Measurements from ENCODE around the gene ATP6V1F. TPM values are rescaled to one million over a fixed set of nuclear protein-coding genes. Genes with fewer than 3 reads are reported as not detected.

The ATP6V1F gene
- total and polyA plus RNA-seq, 10 donors = 78.3 to 285 (median 91.5) TPM

DNA sequence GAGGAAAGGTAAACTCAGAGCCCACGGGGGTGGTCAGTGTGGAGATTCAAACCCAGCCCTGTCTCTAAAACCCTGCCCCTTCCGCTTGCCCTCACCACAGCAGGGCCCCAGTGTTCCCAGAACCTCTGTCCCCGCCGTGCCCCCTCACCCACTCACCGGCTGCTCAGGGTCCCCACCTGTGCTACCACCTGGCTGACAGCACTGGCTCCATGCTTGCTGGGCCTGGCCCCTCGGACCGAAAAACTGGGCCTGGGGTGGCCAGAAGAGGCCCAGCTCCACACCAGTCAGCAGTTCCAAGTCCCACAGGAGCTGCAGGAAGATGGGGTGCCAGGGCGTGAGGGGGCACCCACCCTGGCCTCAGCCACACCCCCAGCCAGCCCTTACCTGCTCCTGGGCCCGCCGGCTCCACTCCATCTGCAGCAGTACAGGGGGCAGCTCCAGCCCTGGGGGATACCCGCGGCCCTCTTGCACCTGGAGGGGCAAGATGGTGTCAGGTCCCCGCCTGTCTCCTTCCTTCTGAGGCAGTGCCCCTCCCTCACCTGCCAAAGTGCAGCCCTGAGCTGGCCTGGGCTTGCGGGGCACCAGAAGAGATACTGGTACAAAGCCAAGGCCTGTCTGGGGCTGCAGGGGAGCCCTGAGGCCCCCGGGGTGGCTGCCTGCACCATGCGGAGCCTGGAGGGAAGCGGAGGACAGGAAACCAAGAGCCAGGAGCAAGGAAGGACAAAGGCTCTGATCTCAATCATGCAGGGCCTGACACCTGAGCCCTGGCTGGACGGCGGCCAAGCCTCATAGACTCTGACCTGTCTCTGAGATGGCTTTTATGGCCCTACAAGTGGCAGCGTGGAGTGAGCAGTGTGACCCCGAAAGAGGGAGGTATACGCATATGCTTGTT lies 11.7 kb downstream of the ATP6V1F start:
- Histone ChIP-seq H3K36me3 (no peaks in the 10 kb centered on the region), H3K27ac (no peak overlapping the region), H3K4me3 (no peak overlapping the region), H3K9me3 (no peaks in the 10 kb centered on the region), H3K27me3 (replicated peaks in 1 of 7) (peaks cover 0 to 20% (median 13%) of the 10 kb centered on the region in 7 donors), H3K4me1 (peaks cover 0 to 13% (median 10%) of the 10 kb centered on the region in 6 donors)
- intact Hi-C loops (cut with DNase I; ENCODE audit: low total_unique reads) = no loop called here
- TF ChIP-seq POLR2AphosphoS5 (IDR thresholded peaks at IDR 0.05) = no peak
- no peak for TF ChIP-seq CTCF (IDR thresholded peaks at IDR 0.05 in 8 of 11, conservative IDR thresholded peaks at IDR 0.05 in 3 of 11)
- TF ChIP-seq POLR2A (IDR thresholded peaks at IDR 0.05) = no peak
- WGBS, 5 donors = 82 to 88% (median 84%) methylated on average over 16 to 22 of the region's 22 CpGs
- DNase-seq = peak; percentile 59

GRCh38 chr7:128875523-128875948 lies 12.9 kb downstream of the ATP6V1F start:
- TF ChIP-seq POLR2AphosphoS5 (IDR thresholded peaks at IDR 0.05) (no peak), POLR2A (IDR thresholded peaks at IDR 0.05) (no peak), CTCF (IDR thresholded peaks at IDR 0.05 in 8 of 11, conservative IDR thresholded peaks at IDR 0.05 in 3 of 11) (no peak)
- Histone ChIP-seq H3K9me3 (no peaks in the 10 kb centered on the region), H3K4me1 (peaks cover 0 to 1% (median 0%) of the 10 kb centered on the region in 6 donors), H3K27ac (no peak overlapping the region), H3K4me3 (no peak overlapping the region), H3K36me3 (no peaks in the 10 kb centered on the region), H3K27me3 (replicated peaks in 1 of 7) (peaks cover 0 to 9% (median 2%) of the 10 kb centered on the region in 7 donors)
- 73 to 90% (median 80%) methylated on average over 8 of the region's 8 CpGs for WGBS, 5 donors
- peak; percentile 66 for DNase-seq
- intact Hi-C loops (cut with DNase I; ENCODE audit: low total_unique reads) = no loop called here

DNA sequence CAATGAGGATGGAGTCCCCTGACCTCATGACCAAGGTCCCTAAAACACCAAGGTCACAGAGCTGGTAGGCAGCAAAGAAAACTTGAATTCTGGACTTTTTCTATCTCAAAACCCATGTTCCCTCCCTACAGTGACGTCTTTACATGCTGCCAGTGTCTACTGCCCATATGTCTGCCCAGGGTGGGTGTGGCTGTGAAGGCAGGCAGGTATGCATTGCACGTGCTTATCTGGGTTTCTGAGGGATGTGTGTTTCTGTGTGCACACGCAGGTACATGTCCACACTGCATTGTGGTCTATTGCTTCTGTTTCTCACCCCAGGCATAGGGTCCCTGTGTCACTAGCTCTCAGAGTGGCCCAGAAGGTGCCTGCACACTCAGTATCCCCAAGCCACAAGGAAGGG lies 13.5 kb downstream of the ATP6V1F start:
- Histone ChIP-seq H3K9me3 (no peaks in the 10 kb centered on the region), H3K36me3 (no peaks in the 10 kb centered on the region), H3K4me3 (no peak overlapping the region), H3K27me3 (replicated peaks in 1 of 7) (peaks cover 0 to 7% (median 0%) of the 10 kb centered on the region in 7 donors), H3K4me1 (no peaks in the 10 kb centered on the region), H3K27ac (no peak overlapping the region)
- intact Hi-C loops (cut with DNase I; ENCODE audit: low total_unique reads) = no loop called here
- 72 to 87% (median 81%) methylated on average over 3 of the region's 3 CpGs for WGBS, 5 donors
- TF ChIP-seq CTCF (IDR thresholded peaks at IDR 0.05 in 8 of 11, conservative IDR thresholded peaks at IDR 0.05 in 3 of 11) = no peak
- TF ChIP-seq POLR2A (IDR thresholded peaks at IDR 0.05) = no peak
- no peak for TF ChIP-seq POLR2AphosphoS5 (IDR thresholded peaks at IDR 0.05)
- DNase-seq = peak; percentile 31

DNA sequence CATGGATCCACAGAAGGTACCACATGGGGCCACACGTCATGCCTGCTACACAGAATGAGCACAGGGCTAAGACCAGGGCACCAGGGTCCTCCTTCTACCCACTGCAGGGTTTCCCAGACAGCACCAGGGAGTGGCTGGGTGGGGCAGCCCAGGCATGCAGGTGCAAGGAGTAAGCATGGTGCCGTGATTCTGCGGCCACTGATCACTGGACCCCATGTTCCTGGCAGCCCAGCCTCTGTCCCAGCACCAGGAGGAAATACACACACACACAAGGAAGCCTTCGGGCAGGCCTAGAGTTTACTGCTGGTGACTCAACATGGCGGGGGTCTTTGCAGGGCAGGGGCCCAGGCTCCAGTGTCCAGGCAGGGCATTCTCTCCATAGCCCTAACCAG lies 13.9 kb downstream of the ATP6V1F start:
- Histone ChIP-seq H3K27me3 (replicated peaks in 1 of 7) (peaks cover 0 to 7% (median 0%) of the 10 kb centered on the region in 7 donors), H3K36me3 (no peaks in the 10 kb centered on the region), H3K4me1 (no peaks in the 10 kb centered on the region), H3K9me3 (no peaks in the 10 kb centered on the region), H3K27ac (no peak overlapping the region), H3K4me3 (no peak overlapping the region)
- TF ChIP-seq POLR2AphosphoS5 (IDR thresholded peaks at IDR 0.05) (no peak), POLR2A (IDR thresholded peaks at IDR 0.05) (no peak), CTCF (IDR thresholded peaks at IDR 0.05 in 8 of 11, conservative IDR thresholded peaks at IDR 0.05 in 3 of 11) (no peak)
- 76 to 95% (median 87%) methylated on average over 5 of the region's 5 CpGs for WGBS, 5 donors
- intact Hi-C loops (cut with DNase I; ENCODE audit: low total_unique reads) = no loop called here
- DNase-seq = peak; percentile 31

Measured in spleen (tissue), 11 donors.